Stimulated activated naive B cell treated with anti-CD40 and anti-IgM and Interleukin-4, amounts not matched to agents 10 μg/mL and 1 μg/mL and 100 μg/mL, for 72 hours (primary cell): ENCODE data around the gene PREX1.
"Not testable (repeated sequence)": the region's sequence is repeated elsewhere in the genome, so short reads cannot be mapped to it uniquely, and the experiment has no call there.

Source experiments
- ATAC-seq, 2 donors: fragments of 150-1000 bp; cut with Tn5 transposase; replicated peaks; 2 replicates each; pipeline ENCODE4 v1.10.0; 2021; ENCODE audit warnings: moderate library complexity in 1 of 2
- DNase-seq: peaks from one replicate; pipeline ENCODE4 v3.0.0; 2021
- H3K27ac Mint-ChIP-seq: one replicate; pipeline ENCODE4 v1.8.0; 2022; ENCODE audit warnings: mild to moderate bottlenecking, mixed read lengths
- H3K27me3 Mint-ChIP-seq, 2 donors: one replicate each; pipeline ENCODE4 v1.8.0; 2022; ENCODE audit warnings: mixed read lengths in 2 of 2
- H3K36me3 Mint-ChIP-seq, 2 donors: one replicate each; pipeline ENCODE4 v1.8.0; 2022; ENCODE audit warnings: mixed read lengths in 2 of 2, mild to moderate bottlenecking in 1 of 2
- H3K4me1 Mint-ChIP-seq, 2 donors: one replicate each; pipeline ENCODE4 v1.8.0; 2022; ENCODE audit warnings: mixed read lengths in 2 of 2, mild to moderate bottlenecking in 1 of 2
- H3K4me3 Mint-ChIP-seq, 2 donors: one replicate each; pipeline ENCODE4 v1.8.0; 2022; ENCODE audit warnings: mild to moderate bottlenecking in 2 of 2, mixed read lengths in 2 of 2, moderate library complexity in 1 of 2
- H3K9me3 Mint-ChIP-seq, 2 donors: one replicate each; pipeline ENCODE4 v1.8.0; 2022; ENCODE audit warnings: mixed read lengths in 2 of 2, mild to moderate bottlenecking in 1 of 2

PREX1 gene

DNA sequence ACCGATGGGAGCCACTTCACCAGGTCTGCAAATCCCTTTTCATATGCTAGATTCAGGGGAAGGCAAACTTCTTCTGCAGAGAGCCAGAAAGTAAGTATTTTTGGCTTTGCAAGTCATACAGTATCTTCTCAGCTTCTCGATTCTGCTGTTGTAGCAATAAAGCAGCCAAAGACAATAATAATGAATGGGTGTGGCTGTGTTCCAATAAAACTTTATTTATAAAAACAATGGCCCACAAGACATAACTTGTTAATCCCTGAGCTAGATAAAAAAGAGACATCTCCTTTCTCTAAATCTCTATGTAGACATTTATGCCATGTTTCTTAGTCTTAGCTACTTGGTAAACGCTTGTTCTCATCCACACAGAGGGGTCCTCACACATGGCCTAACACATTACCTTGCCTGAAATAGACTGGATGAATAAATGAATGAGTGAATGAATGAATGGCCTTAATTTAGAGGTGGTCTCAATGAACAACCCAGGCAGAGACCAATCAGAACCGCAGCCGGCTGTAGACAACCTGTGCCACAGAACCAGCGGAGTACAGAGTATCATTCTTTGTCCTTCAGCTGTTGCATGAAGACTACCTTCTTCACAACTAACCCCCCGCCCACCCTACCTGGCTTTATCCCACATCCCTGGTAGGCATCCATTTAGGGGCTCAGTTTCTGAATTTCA is 13.5 kb upstream of the PREX1 start:
- H3K4me1 Mint-ChIP-seq = peaks cover 46 to 60% of the 10 kb centered on the region in 2 donors
- no peak for DNase-seq
- no peak for ATAC-seq
- H3K4me3 Mint-ChIP-seq = no peak overlapping the region
- H3K9me3 Mint-ChIP-seq = peaks cover 4 to 7% of the 10 kb centered on the region in 2 donors
- H3K36me3 Mint-ChIP-seq = no peaks in the 10 kb centered on the region
- H3K27ac Mint-ChIP-seq = peak overlapping the region; percentile 51
- H3K27me3 Mint-ChIP-seq = no peaks in the 10 kb centered on the region

DNA sequence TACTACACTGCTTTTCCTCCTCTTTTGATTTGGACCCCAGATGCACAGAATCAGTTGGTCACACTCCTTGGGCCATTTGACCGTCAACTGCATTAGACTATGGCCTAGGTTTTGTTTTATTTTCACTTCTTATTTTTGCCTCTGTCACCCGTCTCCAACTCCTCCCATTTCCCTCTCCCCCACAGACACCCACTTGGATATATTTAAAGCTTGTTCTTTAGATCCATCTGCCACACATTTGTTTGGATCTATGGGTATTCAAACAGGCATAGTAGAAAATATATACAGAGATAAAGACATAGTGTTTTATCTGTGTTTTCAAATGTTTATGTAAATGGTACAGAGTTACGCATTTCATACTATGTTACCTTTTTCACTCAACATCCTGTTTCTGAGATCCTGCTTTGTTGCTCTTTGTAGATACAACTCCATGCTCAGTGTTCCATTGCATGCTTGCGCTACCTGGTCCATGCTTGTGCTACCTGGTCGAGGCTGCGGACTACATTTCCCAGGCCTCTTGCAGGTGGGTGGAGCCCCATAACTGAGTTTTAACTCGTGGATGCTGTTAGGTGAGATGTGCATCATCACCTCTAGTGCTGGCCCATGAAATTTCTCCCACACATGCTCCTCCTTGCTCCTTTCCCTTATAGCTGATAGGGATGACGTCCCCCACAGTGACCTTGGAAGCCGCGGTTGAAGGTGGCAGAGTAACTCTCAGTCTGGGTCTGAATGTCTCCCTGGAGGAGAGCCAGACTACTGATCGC is 11.5 kb upstream of the PREX1 start:
- H3K9me3 Mint-ChIP-seq = peaks cover 3 to 5% of the 10 kb centered on the region in 2 donors
- H3K27ac Mint-ChIP-seq = peak overlapping the region; percentile 15
- DNase-seq = no peak
- ATAC-seq = peak; percentile 79 to 80
- H3K27me3 Mint-ChIP-seq = no peaks in the 10 kb centered on the region
- no peaks in the 10 kb centered on the region for H3K36me3 Mint-ChIP-seq
- peaks cover 36 to 45% of the 10 kb centered on the region in 2 donors for H3K4me1 Mint-ChIP-seq
- peak overlapping the region; percentile 42 to 60 for H3K4me3 Mint-ChIP-seq

DNA sequence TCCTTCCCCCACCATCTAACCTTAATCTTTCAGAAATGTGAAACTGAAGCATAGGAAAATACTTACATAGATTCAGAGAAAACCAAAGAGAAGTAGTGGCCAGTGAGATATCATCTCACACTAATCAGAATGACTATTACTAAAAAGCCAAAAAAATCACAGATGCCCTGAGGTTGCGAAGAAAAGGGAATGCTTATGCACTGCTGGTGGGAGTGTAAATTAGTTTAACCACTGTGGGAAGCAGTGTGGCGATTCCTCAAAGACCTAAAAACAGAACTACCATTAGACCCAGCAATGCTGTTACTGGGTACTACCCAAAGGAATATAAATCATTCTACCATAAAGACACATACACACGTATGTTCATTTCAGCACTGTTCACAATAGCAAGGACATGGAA is 9.2 kb upstream of the PREX1 start:
- no peak overlapping the region for H3K4me3 Mint-ChIP-seq
- no peak for DNase-seq
- peaks cover 34 to 43% of the 10 kb centered on the region in 2 donors for H3K4me1 Mint-ChIP-seq
- ATAC-seq = no peak
- H3K36me3 Mint-ChIP-seq = no peaks in the 10 kb centered on the region
- H3K27me3 Mint-ChIP-seq = no peaks in the 10 kb centered on the region
- no peaks in the 10 kb centered on the region for H3K9me3 Mint-ChIP-seq
- H3K27ac Mint-ChIP-seq = peak overlapping the region; percentile 16

DNA sequence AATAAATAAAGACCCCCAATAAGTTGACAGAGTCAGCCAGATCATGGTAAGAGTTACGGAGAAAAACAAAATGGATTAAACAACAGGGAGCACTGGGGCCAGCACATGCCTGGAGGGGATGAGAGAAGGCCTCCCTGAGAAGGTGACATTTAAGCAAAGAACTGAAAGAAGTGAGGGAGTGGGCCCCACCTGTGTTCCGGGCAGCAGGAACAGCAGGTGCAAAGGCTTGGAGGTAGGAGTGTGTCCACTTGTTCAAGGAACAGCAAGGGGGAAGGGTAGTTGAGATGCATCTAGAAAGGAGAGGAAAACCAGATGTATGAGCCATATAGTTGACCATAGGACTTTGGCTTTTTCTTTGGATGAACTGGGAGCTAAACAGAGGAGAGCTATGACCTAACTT is 7.6 kb upstream of the PREX1 start:
- Mint-ChIP-seq H3K4me3 (no peak overlapping the region), H3K27me3 (no peaks in the 10 kb centered on the region), H3K4me1 (peaks cover 48 to 56% of the 10 kb centered on the region in 2 donors), H3K9me3 (no peaks in the 10 kb centered on the region), H3K36me3 (no peaks in the 10 kb centered on the region), H3K27ac (peak overlapping the region; percentile 4)
- ATAC-seq (no peak), DNase-seq (no peak)

DNA sequence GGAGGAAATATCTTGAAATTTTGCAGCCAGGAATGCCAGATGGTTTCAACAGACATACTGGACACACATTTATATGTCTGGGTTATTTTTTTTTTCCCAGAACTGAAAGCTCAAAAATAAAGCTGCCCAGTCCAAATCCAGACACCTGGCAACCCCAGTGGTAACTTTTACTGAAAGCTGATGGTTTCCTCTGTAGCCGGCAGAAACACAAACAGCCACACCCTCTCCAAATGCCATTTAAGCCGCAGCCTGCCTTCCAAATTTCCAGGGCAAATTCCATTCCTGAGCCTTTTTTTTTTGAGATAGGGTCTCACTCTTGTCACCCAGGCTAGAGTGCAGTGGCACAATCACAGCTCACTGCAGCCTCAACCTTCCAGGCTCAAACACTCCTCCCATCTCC is 6.5 kb upstream of the PREX1 start:
- DNase-seq = no peak
- ATAC-seq = no peak
- Mint-ChIP-seq H3K27me3 (no peaks in the 10 kb centered on the region), H3K27ac (peak overlapping the region; percentile 72), H3K9me3 (no peaks in the 10 kb centered on the region), H3K36me3 (no peaks in the 10 kb centered on the region), H3K4me3 (no peak overlapping the region), H3K4me1 (peaks cover 47 to 60% of the 10 kb centered on the region in 2 donors)

DNA sequence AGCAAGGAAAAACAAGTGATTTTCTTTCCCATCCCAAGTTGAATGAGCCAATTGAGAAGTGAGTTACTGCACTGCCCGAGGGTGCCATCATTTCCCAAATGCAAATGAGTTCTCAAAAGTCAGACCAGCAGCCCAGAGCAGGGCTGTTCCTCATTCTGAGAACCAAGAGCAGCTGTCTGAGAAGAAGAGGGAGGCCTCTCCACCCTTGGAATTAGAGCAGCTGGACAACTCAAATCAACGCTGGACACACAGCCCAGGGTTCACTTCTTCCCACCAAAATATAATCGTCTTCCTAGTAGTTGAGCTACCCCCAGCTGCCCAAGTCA is 4.6 kb upstream of the PREX1 start:
- H3K27me3 Mint-ChIP-seq = no peaks in the 10 kb centered on the region
- H3K27ac Mint-ChIP-seq = peak overlapping the region; percentile 57
- no peak overlapping the region for H3K4me3 Mint-ChIP-seq

DNA sequence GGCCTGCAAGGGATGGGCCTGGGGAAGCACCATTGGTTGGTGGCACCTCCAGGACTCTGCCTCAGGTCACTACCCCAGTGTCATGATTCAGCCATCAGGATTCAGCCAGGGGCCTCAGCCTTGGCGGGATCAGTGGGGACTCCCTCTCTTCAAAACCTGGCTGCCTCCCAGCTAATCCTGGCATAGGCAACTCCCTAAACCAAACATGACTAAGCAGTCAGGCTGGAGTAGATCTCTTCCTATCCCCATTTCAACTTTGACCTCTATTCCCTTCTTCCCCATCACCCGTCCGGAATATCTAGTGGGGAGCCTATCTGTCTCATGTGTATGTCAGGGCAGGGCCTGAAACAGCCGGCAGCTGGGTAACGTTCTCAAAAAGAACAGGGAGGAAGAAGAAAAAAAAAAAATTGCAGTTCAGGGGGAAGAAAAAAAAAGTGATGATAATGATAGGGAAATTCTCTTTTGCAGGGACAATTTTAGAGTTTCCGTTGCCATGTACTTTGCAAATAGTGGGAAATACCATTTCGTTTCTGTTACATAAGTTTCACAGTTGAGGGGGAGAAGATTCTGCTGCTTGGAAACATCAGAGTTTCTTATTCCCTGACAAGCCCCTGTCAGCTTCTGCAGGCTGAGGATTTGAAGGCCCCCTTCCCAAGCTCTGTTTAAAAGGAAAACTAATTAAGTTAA is 4.1 kb upstream of the PREX1 start:
- Mint-ChIP-seq H3K27me3 (no peaks in the 10 kb centered on the region), H3K9me3 (no peaks in the 10 kb centered on the region), H3K36me3 (no peaks in the 10 kb centered on the region), H3K27ac (peak overlapping the region; percentile 4), H3K4me3 (peak overlapping the region; percentile 3 to 60), H3K4me1 (peaks cover 45 to 57% of the 10 kb centered on the region in 2 donors)
- ATAC-seq (no peak), DNase-seq (no peak)

More for the DNA sequence above, 4.6 kb upstream of the PREX1 start:
- Mint-ChIP-seq H3K4me1 (peaks cover 48 to 60% of the 10 kb centered on the region in 2 donors), H3K9me3 (no peaks in the 10 kb centered on the region), H3K36me3 (no peaks in the 10 kb centered on the region)
- no peak for DNase-seq
- ATAC-seq = peak in 1 of 2 donors; percentile 31

DNA sequence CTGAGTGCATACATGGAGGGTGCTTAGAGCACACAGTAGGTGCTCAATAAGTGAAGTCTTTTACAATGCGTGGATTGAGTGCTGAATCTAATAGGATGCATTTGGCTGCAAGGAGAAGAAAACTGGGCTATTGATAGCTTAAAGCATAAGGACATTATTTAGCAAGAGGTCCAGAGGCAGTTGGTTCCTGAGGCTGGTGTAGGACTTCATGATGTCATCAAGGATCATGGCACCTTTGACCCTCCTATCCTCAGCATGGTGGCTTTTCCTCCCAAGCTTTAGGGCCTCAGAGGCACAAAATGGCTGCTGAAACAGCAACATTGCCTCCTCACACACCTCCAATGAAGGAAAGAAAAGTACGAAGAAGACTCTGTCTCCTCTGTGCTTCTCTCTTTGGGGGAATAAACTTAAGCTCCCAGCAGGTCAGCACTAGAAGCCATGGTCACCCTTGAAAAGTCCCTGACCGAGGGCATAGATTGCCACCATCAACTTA is 3.1 kb upstream of the PREX1 start:
- ATAC-seq (no peak), DNase-seq (no peak)
- Mint-ChIP-seq H3K4me3 (no peak overlapping the region), H3K9me3 (no peaks in the 10 kb centered on the region), H3K36me3 (no peaks in the 10 kb centered on the region), H3K27ac (no peak overlapping the region), H3K4me1 (peaks cover 48 to 62% of the 10 kb centered on the region in 2 donors), H3K27me3 (no peaks in the 10 kb centered on the region)

DNA sequence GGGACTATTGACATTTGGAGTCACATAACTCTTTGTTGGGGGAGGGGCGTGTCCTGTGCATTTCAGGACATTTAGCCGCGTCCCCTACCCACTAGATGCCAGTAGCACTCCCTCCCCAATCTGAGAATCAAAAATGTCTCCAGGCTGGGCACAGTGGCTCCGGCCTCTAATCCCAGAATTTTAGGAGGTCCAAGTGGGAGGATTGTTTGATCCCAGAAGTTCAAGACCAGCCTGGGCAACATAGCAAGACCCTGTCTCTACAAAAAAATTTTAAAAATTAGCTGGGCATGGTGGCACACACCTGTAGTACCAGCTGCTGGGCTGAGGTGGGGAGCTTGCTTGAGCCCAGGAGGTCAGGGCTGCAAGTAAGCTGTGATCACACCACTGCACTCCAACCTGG is 2.1 kb upstream of the PREX1 start:
- no peaks in the 10 kb centered on the region for H3K36me3 Mint-ChIP-seq
- DNase-seq (no peak), ATAC-seq (no peak)
- no peaks in the 10 kb centered on the region for H3K27me3 Mint-ChIP-seq
- H3K4me3 Mint-ChIP-seq = no peak overlapping the region
- H3K9me3 Mint-ChIP-seq = no peaks in the 10 kb centered on the region
- no peak overlapping the region for H3K27ac Mint-ChIP-seq
- H3K4me1 Mint-ChIP-seq = peaks cover 49 to 70% of the 10 kb centered on the region in 2 donors

DNA sequence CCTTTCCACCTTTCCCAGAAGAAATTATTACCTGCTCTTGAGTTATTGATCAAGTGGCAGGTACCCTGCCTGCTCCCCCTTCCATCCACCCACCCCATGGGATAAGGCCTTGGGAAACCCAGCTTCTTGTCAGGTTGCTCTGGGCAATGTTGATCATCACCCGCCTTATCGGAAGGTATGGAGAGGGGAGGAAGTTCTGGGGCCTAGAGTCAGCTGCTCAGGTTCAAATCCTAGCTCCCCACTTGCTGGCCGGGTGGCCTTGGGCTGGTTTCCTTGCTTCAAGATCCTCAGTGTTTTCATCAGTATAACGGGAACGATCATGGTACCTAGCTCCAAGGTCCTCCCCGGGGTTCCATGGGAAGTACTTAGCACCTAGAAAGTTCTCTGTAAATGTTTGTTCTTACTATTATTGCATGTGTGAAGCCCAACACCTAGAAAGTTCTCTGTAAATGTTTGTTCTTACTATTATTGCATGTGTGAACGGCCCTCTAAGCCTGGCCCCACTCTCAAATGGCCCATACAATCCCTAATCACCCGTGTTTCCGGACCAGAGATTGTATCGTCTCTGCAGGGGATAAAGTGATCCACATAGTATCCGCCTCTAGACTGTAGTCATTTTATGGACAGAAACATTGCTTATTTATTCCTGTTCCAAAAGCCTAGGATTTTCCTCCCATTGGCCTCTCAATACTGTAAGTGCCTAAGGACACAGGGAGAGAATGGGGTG is 1.1 kb upstream of the PREX1 start:
- peaks cover 56 to 80% of the 10 kb centered on the region in 2 donors for H3K4me1 Mint-ChIP-seq
- H3K4me3 Mint-ChIP-seq = peak overlapping the region; percentile 87 to 93
- no peaks in the 10 kb centered on the region for H3K9me3 Mint-ChIP-seq
- H3K36me3 Mint-ChIP-seq = no peaks in the 10 kb centered on the region
- H3K27me3 Mint-ChIP-seq = no peaks in the 10 kb centered on the region
- H3K27ac Mint-ChIP-seq = peak overlapping the region; percentile 86
- no peak for DNase-seq
- ATAC-seq = no peak

DNA sequence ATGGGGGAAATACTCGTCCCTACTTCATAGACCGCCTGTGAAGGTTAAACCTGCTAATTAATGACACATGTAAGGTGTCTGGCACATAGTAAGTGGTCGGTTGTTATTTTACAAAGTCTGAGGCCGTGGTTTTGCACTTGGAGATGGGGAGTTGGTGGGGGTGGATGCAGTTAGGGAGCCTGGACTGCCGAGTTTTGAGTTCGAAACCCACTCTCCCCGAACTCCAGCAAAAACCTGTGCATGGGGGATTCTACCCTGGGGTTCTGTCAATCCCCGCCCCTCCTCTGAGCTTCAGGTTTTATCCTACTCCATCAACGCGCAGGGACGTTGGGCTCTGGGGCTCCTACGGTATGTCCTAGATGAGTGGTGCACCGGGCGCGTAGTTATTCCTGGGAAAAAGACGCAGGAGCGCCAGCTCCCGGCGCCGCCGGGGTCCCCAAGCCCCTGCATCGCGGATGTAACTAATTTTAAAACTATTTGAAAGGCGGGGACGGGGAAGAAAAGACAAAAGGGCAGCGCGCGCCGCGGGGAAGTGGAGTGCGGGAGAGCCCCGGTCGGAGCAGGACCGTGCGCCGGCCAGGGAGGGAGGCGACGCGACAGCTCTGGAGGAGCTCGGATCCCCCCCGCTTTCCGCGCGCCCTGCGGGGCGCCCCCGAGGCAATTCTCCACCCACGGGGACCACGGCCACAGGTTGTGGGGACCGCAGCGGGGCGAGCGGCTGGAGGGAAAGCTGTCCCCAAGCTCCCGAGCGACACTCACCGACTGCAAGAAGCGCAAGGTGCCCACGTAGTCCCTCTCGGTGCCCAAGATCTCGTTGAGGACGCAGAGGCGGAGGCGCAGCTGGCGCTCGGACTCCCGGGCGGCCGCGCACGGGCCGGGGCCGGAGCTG is 672 bp downstream of the PREX1 start:
- Mint-ChIP-seq H3K4me3 (peak overlapping the region; percentile 98 to 99), H3K36me3 (no peaks in the 10 kb centered on the region), H3K4me1 (peaks cover 61 to 89% of the 10 kb centered on the region in 2 donors), H3K27me3 (no peaks in the 10 kb centered on the region), H3K27ac (peak overlapping the region; percentile 90), H3K9me3 (no peaks in the 10 kb centered on the region)
- ATAC-seq = peak; percentile 20 to 24
- DNase-seq = peak; percentile 37

DNA sequence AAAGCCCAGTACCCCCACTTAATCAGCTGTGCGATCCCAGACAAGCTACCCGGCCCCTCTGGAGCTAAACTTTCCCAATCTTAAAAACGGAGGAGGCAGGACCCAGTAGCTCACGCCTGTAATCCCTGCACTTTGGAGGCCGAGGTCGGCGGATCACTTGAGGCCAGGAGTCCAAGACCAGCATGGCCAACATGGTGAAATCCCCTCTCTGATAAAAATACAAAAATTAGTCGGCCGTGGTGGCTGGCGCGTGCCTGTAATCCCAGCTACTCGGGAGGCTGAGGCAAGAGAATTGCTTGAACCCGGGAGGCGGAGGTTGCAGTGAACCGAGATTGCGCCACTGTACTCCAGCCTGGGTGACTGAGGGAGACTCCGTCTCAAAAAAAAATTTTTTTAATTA is 1.3 kb downstream of the PREX1 start:
- Mint-ChIP-seq H3K4me3 (peak overlapping the region; percentile 98 to 99), H3K4me1 (peaks cover 61 to 89% of the 10 kb centered on the region in 2 donors), H3K27ac (peak overlapping the region; percentile 91)
- H3K36me3 Mint-ChIP-seq, H3K27me3 Mint-ChIP-seq, H3K9me3 Mint-ChIP-seq: not testable (repeated sequence)
- ATAC-seq = peak in 1 of 2 donors; percentile 1
- peak; percentile 27 for DNase-seq

DNA sequence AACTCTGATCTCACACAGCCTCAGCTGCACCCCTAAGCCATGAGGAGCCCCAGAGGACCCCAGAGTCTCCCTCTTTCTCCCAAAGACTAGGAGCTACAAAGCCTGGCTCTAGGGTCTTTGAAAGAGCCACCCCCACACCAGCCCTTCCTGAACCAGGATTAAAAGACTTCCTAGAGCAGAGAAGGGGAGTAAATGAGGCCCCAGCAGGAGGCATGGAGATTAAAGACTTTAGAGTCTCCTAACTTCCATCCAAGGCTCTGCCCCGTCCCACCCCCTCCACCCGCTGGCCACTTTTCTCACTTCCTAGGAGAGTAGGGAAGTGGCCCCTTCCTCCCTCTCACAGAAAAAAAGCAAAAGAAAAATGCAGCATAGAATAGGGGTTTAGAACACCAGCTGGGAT is 1.7 kb downstream of the PREX1 start:
- no peak for DNase-seq
- Mint-ChIP-seq H3K4me3 (peak overlapping the region; percentile 98 to 99), H3K27me3 (no peaks in the 10 kb centered on the region), H3K9me3 (no peaks in the 10 kb centered on the region), H3K4me1 (peaks cover 61 to 89% of the 10 kb centered on the region in 2 donors), H3K27ac (peak overlapping the region; percentile 91), H3K36me3 (peaks cover 0 to 4% of the 10 kb centered on the region in 2 donors)
- ATAC-seq = no peak
